GM12865 (cell line): ENCODE measurements around the gene ZNF540.

Experiments
- DNase-seq: peaks from one replicate; pipeline ENCODE4 v3.0.0; 2010; ENCODE audit warnings: low read depth
- H3K4me3 ChIP-seq: 2 replicates; pipeline ENCODE4 v1.5.1; 2011; ENCODE audit warnings: mild to moderate bottlenecking, low read depth, low read length, control low read depth
- TF ChIP-seq, protein P1 (sequence below): IDR thresholded peaks from 2 replicates; pipeline ENCODE4 v1.5.1; 2011; ENCODE audit warnings: low read length, control low read depth, low read depth, inconsistent platforms; ENCODE audit not compliant: insufficient read depth; ENCODE audit errors: missing control alignments

The ZNF540 gene

DNA sequence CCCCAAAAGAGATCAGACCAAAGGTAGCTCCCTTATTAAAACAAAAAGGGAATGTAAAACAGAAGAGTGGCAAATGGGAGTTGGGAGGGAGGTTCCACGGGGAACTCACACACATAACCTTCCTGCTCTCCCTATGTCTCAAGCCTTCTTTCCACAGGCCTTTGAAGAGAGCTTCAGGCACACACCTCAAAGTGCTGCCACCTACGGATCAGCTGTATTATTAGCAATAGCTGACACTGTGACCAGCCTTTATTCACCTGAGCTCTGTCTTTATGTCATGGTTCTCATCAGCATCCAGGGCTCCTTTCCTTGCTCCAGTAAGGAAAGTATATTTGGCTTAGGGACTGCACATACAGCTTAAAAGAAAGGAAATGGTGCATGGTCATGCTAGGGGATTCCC lies 11.3 kb upstream of the ZNF540 start:
- no peak overlapping the region for H3K4me3 ChIP-seq
- DNase-seq, result no peak
- TF ChIP-seq, protein P1, sequence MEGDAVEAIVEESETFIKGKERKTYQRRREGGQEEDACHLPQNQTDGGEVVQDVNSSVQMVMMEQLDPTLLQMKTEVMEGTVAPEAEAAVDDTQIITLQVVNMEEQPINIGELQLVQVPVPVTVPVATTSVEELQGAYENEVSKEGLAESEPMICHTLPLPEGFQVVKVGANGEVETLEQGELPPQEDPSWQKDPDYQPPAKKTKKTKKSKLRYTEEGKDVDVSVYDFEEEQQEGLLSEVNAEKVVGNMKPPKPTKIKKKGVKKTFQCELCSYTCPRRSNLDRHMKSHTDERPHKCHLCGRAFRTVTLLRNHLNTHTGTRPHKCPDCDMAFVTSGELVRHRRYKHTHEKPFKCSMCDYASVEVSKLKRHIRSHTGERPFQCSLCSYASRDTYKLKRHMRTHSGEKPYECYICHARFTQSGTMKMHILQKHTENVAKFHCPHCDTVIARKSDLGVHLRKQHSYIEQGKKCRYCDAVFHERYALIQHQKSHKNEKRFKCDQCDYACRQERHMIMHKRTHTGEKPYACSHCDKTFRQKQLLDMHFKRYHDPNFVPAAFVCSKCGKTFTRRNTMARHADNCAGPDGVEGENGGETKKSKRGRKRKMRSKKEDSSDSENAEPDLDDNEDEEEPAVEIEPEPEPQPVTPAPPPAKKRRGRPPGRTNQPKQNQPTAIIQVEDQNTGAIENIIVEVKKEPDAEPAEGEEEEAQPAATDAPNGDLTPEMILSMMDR, result no peak

GRCh38 chr19:37593996-37594303 lies 726 bp upstream of the ZNF540 start:
- H3K4me3 ChIP-seq, result peak overlapping the region; percentile 67
- TF ChIP-seq, protein P1, result no peak

GRCh38 chr19:37594982-37595382 lies 306 bp downstream of the ZNF540 start:
- TF ChIP-seq, protein P1, result no peak
- DNase-seq, result peak; percentile 54
- peak overlapping the region; percentile 67 for H3K4me3 ChIP-seq

More at GRCh38 chr19:37593996-37594303, 726 bp upstream of the ZNF540 start:
- DNase-seq, result no peak

- TF ChIP-seq, protein P1, result no peak
- no peak for DNase-seq
- no peak overlapping the region for H3K4me3 ChIP-seq
Measured at GRCh38 chr19:37635076-37636056, 40.7 kb downstream of the ZNF540 start.

DNA sequence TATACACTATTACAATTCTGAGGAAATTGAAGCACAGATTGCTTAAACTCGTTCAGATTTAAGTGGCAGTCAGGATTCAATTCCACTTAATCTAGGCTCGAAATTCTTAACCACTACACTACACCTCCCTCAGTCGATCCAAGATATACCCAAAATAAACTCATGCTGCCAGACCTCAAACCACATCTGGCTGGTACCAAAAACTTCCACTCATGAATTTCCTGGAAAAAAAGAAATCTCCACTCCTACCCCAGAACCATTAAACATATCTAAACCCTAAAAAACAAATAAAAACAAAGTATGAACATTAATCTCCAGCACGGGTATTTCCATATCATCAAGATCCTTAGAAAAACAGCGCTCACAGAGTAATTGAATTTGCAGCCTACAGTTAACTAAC lies 59.4 kb downstream of the ZNF540 start:
- TF ChIP-seq, protein P1, result no peak
- H3K4me3 ChIP-seq, result peak overlapping the region; percentile 99
- no peak for DNase-seq

GRCh38 chr19:37654629-37655300 lies 60.1 kb downstream of the ZNF540 start:
- H3K4me3 ChIP-seq, result peak overlapping the region; percentile 99
- peak; percentile 73 for DNase-seq

More at GRCh38 chr19:37654629-37655300, 60.1 kb downstream of the ZNF540 start:
- TF ChIP-seq, protein P1, result no peak
